ENCODE data around the gene CCDC127.

DNA sequence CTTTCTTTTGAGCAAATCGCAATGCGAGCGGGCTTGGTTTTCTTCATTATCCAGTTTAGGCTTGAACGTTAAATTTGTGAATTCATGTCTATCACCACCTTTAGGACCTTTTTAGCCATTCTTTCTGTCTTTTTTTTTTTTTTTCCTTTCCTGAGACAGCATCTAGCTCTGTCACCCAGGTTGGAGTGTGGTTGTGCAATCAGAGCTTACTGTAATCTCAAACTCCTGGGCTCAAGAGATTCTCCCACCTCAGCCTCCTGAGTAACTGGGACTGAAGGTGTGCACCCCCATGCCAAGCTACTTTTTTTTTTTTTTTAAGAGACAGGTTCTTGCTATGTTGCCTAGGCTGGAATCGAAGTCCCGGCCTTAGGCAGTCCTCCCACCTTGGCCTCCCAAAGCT is 65.9 kb downstream of the CCDC127 start:
- TF ChIP-seq CTCF (IDR thresholded peaks at IDR 0.05) (no peak), POLR2A (IDR thresholded peaks at IDR 0.05) (no peak)
